Testis (tissue), 3 donors: ENCODE data around the gene ADAMTS19. TPM values are rescaled to one million over a fixed set of nuclear protein-coding genes. Genes with fewer than 3 reads are reported as not detected.

Source experiments
- DNase-seq: peaks from one replicate; pipeline ENCODE4 v3.0.0-alpha.2; 2019
- H3K27ac ChIP-seq, 2 donors: fragments of 200-600 bp; sonication (generic); one replicate each; pipeline ENCODE4 v1.5.1; 2019
- H3K27me3 ChIP-seq: fragments of 200-600 bp; sonication (generic); one replicate; pipeline ENCODE4 v1.5.1; 2019
- H3K36me3 ChIP-seq: fragments of 200-600 bp; sonication (generic); one replicate; pipeline ENCODE4 v1.5.1; 2017; ENCODE audit warnings: low read depth; ENCODE audit errors: missing control alignments
- H3K4me1 ChIP-seq: fragments of 200-600 bp; sonication (generic); one replicate; pipeline ENCODE4 v1.5.1; 2019
- H3K4me3 ChIP-seq, 2 donors: fragments of 200-600 bp; sonication (generic); one replicate each; pipeline ENCODE4 v1.5.1; 2017 to 2019
- H3K9me3 ChIP-seq: fragments of 200-600 bp; sonication (generic); one replicate; pipeline ENCODE4 v1.5.1; 2017
- CTCF ChIP-seq, 3 experiments: fragments of 450-650 bp in 2 of 3; fragments of 200-600 bp in 1 of 3; sonication (generic) in 1 of 3; IDR thresholded peaks; one replicate each; pipeline ENCODE4 v1.5.1; 2016 to 2019; ENCODE audit warnings: antibody characterized with exemption in 3 of 3, mild to moderate bottlenecking in 2 of 3, moderate library complexity in 1 of 3
- POLR2A ChIP-seq: fragments of 450-650 bp; IDR thresholded peaks from one replicate; pipeline ENCODE4 v1.6.1; 2017; ENCODE audit warnings: antibody characterized with exemption, mild to moderate bottlenecking, moderate library complexity
- WGBS, 2 donors: methylation state at CpG; one replicate each; pipeline ENCODE4 v1.1.5; 2018; 5-methylcytosine and 5-hydroxymethylcytosine counted together
- intact Hi-C: fragments of 100-400 bp; cut with DNase I; formaldehyde crosslinking; loops from one replicate; pipeline ENCODE4 v1.15.1; 2023; ENCODE audit warnings: low total_unique reads
- polyA plus RNA-seq: library from polyadenylated mRNA; stranded (reverse); fragments of 350-450 nt; fragmentation: Illumina TruSeq; extraction: RNeasy Lipid Tissue Mini Kit (QIAGEN cat#74804); gene quantifications from one replicate; pipeline ENCODE4 v1.2.3, GENCODE V29; 2014; ENCODE audit warnings: low read depth, low replicate concordance; ENCODE audit not compliant: insufficient read depth
- total RNA-seq, 2 donors: library from RNA; depleted of rRNA; stranded (reverse); fragments of >200 nt; gene quantifications; one replicate each; pipeline ENCODE4 v1.2.3, GENCODE V29; 2016

Gene ADAMTS19
- total and polyA plus RNA-seq, 3 donors from 2014 or later = 0.90 to 4.6 (median 2.6) TPM

GRCh38 chr5:129511291-129511690, 51.2 kb downstream of the ADAMTS19 start:
- no peak for TF ChIP-seq POLR2A
- no peak for TF ChIP-seq CTCF (IDR thresholded peaks at IDR 0.05)
- H3K9me3 ChIP-seq = no peaks in the 10 kb centered on the region
- DNase-seq = no peak
- H3K36me3 ChIP-seq = no peaks in the 10 kb centered on the region
- H3K4me1 ChIP-seq = no peaks in the 10 kb centered on the region
- no peak overlapping the region for H3K4me3 ChIP-seq
- intact Hi-C loops = no loop called here
- no peaks in the 10 kb centered on the region for H3K27me3 ChIP-seq
- H3K27ac ChIP-seq = no peak overlapping the region

GRCh38 chr5:129541051-129541450, 81.0 kb downstream of the ADAMTS19 start:
- DNase-seq = no peak
- H3K4me3 ChIP-seq = no peak overlapping the region
- no peak for TF ChIP-seq CTCF (IDR thresholded peaks at IDR 0.05)
- TF ChIP-seq POLR2A = no peak
- H3K27ac ChIP-seq = no peak overlapping the region
- no peaks in the 10 kb centered on the region for H3K27me3 ChIP-seq
- H3K4me1 ChIP-seq = no peaks in the 10 kb centered on the region
- no peaks in the 10 kb centered on the region for H3K36me3 ChIP-seq
- intact Hi-C loops = no loop called here
- 75 to 78% methylated on average over 3 of the region's 3 CpGs for WGBS, 2 donors
- no peaks in the 10 kb centered on the region for H3K9me3 ChIP-seq

GRCh38 chr5:129541648-129542251, 81.7 kb downstream of the ADAMTS19 start:
- no peaks in the 10 kb centered on the region for H3K27me3 ChIP-seq
- no peaks in the 10 kb centered on the region for H3K4me1 ChIP-seq
- H3K27ac ChIP-seq = no peak overlapping the region
- 82 to 91% methylated on average over 4 of the region's 4 CpGs for WGBS, 2 donors
- H3K9me3 ChIP-seq = no peaks in the 10 kb centered on the region
- H3K4me3 ChIP-seq = no peak overlapping the region
- no peak for DNase-seq
- intact Hi-C loops = no loop called here
- H3K36me3 ChIP-seq = no peaks in the 10 kb centered on the region
- TF ChIP-seq CTCF (IDR thresholded peaks at IDR 0.05) (no peak), POLR2A (no peak)

- no peak for DNase-seq
- Histone ChIP-seq H3K36me3 (no peaks in the 10 kb centered on the region), H3K9me3 (no peaks in the 10 kb centered on the region), H3K4me3 (no peak overlapping the region), H3K27ac (no peak overlapping the region), H3K27me3 (no peaks in the 10 kb centered on the region), H3K4me1 (no peaks in the 10 kb centered on the region)
- intact Hi-C loops = no loop called here
- WGBS, 2 donors = 86 to 92% methylated on average over 1 of the region's 1 CpG
- TF ChIP-seq POLR2A (no peak), CTCF (IDR thresholded peaks at IDR 0.05) (no peak)
Observed at GRCh38 chr5:129547137-129547536, 87.0 kb downstream of the ADAMTS19 start.
